Fibroblast of skin of right quadriceps (primary cell): ENCODE results near the gene MIF.
"Not testable (repeated sequence)": the region's sequence is repeated elsewhere in the genome, so short reads cannot be mapped to it uniquely, and the experiment has no call there.

Experiments
- DNase-seq: peaks from one replicate; pipeline ENCODE4 v3.0.0-alpha.2; 2013

Gene MIF

DNA sequence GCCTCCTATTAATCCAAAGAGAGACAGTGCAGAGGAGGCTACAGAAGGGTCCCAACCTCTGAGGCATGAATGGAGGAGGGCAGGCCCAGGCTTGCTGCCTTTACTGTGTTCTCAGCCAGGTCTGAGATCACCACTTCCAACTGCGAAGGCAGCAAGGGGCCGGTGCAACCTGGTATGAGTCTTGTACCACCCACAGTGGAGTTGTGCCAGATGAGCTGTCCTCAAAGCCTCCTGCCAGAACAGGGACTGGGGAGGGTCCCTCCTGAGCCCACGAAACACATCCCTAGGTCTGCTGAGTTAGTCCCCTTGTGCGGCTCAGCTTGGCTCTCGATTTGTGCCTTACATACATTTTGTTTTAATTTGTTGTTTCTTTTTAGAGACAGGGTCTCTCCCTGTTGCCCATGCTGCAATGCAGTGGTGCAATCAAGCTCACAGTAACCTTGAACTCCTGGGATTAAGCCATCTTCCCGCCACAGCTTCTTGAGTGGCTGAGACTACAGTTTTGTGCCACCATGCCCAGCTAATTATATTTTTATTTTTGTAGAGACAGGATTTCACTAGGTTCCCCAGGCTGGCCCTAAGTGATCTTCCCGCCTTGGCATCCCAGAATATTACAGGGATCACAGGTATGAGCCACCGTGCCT lies 9.3 kb downstream of the MIF start:
- DNase-seq = no peak

GRCh38 chr22:23904573-23905254 lies 10.5 kb downstream of the MIF start:
- DNase-seq = no peak

- no peak for DNase-seq
Observed at GRCh38 chr22:23906641-23907040, 12.5 kb downstream of the MIF start.

DNA sequence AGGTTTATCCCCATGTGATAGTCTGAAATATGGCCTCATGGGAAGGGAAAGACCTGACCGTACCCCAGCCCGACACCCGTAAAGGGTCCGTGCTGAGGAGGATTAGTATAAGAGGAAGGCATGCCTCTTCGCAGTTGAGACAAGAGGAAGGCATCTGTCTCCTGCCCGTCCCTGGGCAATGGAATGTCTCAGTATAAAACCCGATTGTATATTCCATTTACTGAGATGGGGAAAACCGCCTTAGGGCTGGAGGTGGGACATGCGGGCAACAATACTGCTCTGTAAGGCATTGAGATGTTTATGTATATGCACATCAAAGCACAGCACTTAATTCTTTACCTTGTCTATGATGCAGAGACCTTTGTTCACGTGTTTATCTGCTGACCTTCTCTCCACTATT lies 13.2 kb downstream of the MIF start:
- not testable (repeated sequence) for DNase-seq

- no peak for DNase-seq
Observed at GRCh38 chr22:23908587-23909205, 14.5 kb downstream of the MIF start.

GRCh38 chr22:23909296-23909898 lies 15.2 kb downstream of the MIF start:
- DNase-seq = no peak

GRCh38 chr22:23910496-23911190 lies 16.5 kb downstream of the MIF start:
- DNase-seq = no peak

- no peak for DNase-seq
Observed at GRCh38 chr22:23911318-23911980, 17.3 kb downstream of the MIF start.

DNA sequence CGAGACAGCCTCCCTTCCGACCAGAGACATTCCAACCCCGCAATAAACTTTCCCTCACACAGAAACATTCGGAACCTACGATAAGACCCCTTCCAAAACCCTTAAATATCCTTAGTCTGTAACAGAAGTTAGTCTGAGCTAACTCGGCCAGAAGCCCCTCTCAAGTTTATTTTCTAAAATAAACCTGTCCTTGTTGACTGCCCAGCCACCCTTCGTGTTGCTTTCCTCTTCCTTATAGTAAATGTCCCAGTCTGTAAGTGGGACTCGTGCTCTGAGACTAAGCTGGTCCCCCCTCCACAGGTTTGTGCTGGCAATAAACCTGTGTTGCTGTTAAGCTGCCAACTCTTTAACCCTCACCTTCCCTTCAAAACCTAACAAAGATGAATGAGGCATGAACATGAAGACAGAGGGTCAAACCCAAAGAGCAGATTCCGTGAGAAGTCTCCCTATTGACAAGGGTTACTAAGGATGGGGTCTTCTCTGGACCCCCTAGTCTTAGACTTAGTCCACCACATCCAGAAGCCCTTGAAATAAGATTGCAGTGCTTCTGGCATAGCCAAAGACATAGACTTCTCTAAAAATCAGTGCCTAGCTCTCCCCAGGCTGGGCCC lies 18.2 kb downstream of the MIF start:
- no peak for DNase-seq

DNA sequence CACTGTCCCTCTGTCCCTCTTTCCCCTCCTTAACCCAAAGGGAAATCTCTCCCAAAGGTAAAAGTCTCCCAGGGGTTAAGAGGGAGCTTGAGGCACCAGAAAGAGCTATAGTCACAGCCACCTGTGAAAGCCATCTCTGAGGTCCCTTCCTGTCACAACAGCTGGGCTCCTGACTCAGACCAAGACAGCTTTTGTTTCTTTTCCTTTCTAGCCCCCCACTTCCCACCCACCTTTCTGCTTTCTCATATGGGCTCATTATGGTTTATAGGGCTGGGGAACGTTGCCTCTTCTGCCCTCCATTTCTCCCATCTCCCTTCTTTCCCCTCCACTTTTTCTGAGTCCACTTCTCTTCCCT lies 19.1 kb downstream of the MIF start:
- no peak for DNase-seq

- DNase-seq = peak; percentile 99
Observed at GRCh38 chr22:23913661-23914353, 19.6 kb downstream of the MIF start.

DNA sequence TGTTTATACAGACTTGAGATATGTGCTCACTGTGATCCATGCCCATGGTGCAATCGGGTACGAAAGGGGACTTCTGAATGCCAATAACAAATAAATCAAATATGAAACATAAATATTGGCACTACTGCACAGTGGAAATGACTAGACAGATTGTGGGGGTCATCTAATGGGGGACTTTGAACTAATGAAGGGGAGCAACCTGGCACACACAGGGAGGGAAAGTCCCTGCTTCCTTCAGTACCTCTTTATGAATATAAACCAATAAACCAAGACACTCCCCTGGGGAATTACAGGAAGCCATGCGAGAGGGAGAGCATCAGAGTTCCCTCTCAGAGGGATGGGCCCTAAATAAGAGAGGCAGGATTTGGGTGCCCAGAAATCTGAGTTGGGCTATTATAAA lies 21.1 kb downstream of the MIF start:
- DNase-seq = no peak

GRCh38 chr22:23920267-23920611 lies 26.1 kb downstream of the MIF start:
- DNase-seq = not testable (repeated sequence)

DNA sequence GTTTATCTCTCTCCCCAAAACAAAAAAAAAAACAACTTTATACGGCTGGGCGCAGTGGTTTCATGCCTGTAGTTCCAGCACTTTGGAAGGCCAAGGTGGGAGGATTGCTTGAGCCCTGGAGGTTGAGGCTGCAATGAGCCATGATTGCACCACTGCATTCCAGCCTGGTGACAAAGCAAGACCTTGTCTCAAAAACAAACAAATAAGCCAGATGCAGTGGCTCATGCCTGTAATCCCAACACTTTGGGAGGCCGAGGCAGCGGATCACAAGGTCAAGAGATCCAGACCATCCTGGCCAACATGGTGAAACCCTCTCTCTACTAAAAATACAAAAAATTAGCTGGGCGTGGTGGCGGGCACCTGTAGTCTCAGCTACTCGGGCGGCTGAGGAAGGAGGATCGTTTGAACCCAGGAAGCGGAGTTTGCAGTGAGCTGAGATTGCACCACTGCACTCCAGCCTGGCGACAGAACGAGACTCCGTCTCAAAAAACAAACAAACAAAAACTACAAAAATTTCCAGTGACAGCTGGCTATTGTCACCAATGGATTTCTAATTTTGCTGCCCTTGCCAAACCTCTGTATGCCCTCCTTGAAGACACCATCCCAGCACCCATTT lies 27.5 kb downstream of the MIF start:
- DNase-seq = not testable (repeated sequence)

DNA sequence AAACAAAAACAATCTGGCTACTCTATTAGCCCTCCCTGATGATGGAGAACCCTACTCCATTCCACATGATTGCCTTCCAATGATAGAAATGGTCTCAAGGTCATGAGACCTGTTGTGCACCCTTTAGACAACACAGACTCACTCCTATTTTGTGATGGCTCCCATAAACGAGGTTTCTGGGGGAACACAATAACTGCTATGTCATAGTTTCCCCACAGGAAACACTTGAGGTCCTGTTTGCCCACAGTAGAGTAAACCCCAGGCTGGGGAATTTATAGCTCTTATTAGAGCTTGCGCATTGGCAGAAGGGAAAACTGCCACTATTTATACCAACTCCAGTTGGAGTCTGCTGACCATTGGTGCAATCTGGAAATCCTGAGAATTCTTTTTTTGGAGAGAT lies 28.7 kb downstream of the MIF start:
- no peak for DNase-seq

- no peak for DNase-seq
Observed at GRCh38 chr22:23925020-23925606, 30.9 kb downstream of the MIF start.

- no peak for DNase-seq
Observed at GRCh38 chr22:23926561-23926960, 32.4 kb downstream of the MIF start.

- no peak for DNase-seq
Observed at GRCh38 chr22:23938328-23939016, 44.3 kb downstream of the MIF start.

DNA sequence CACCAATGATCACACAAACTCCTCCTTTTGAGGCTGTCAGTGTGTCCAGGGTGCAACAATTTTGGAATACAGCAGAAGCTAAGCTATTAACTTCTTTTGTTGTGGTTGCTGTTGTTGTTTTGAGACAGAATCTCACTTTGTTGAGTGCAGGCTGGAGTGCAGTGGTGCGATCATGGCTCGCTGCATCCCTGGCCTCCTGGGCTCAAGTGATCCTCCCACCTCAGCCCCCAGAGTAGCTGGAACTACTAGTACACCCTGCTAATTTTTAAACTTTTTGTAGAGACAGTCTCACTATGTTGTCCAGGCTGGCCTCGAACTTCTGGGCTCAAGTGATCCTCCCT lies 44.8 kb downstream of the MIF start:
- no peak for DNase-seq

GRCh38 chr22:23940166-23940565 lies 46.0 kb downstream of the MIF start:
- DNase-seq = not testable (repeated sequence)
